ENCODE data around the gene ZNF532.
"Not testable (repeated sequence)": the region's sequence is repeated elsewhere in the genome, so short reads cannot be mapped to it uniquely, and the experiment has no call there.

The ZNF532 gene

DNA sequence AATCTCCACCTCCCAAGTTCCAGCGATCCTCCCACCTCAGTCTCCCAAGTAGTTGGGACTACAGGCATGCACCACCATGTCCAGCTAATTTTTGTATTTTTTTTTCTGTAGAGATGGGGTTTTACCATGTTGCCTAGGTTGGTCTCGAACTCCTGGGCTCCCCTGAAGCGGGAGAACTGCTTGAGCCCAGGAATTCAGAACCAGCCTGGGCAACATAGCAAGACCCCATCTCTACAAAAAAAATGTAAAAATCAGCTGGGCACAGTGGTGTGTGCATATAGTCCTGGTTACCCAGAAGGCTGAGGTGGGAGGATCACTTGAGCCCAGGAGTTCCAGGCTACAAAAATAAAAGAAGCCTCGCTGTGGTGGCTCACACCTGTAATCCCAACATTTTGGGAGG, 12.0 kb upstream of the ZNF532 start:
- Mint-ChIP-seq H3K36me3 (ENCODE audit: low read depth) (no peaks in the 10 kb centered on the region), H3K9me3 (no peaks in the 10 kb centered on the region), H3K27me3 (ENCODE audit: low read depth, poor library complexity) (peaks cover 19% of the 10 kb centered on the region), H3K4me3 (no peak overlapping the region), H3K4me1 (peaks cover 29% of the 10 kb centered on the region), H3K27ac (no peak overlapping the region)
- TF ChIP-seq, protein P1, sequence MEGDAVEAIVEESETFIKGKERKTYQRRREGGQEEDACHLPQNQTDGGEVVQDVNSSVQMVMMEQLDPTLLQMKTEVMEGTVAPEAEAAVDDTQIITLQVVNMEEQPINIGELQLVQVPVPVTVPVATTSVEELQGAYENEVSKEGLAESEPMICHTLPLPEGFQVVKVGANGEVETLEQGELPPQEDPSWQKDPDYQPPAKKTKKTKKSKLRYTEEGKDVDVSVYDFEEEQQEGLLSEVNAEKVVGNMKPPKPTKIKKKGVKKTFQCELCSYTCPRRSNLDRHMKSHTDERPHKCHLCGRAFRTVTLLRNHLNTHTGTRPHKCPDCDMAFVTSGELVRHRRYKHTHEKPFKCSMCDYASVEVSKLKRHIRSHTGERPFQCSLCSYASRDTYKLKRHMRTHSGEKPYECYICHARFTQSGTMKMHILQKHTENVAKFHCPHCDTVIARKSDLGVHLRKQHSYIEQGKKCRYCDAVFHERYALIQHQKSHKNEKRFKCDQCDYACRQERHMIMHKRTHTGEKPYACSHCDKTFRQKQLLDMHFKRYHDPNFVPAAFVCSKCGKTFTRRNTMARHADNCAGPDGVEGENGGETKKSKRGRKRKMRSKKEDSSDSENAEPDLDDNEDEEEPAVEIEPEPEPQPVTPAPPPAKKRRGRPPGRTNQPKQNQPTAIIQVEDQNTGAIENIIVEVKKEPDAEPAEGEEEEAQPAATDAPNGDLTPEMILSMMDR (IDR thresholded peaks at IDR 0.05), result no peak
- no peak for DNase-seq

DNA sequence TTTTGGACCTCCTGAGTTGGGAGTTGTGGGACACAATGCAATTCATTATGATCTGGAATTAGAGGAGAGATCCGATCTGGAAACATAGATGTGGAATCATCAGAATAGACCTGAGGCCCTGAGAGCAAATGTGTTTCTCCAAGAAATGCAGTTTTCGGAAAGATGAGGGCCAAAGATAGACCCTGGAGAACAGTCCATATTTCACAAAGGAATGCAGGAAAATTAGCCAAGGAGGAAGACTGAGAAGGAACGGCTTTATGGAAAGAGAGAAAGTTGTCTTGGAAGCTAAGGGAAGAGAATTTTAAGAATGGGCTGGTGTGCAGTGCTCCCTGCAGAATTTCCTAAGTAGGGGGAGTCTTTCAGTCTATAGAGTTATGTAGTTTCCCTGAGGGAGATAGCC, 11.1 kb upstream of the ZNF532 start:
- H3K27ac Mint-ChIP-seq, result no peak overlapping the region
- H3K9me3 Mint-ChIP-seq, result no peaks in the 10 kb centered on the region
- no peak overlapping the region for H3K4me3 Mint-ChIP-seq
- no peak for DNase-seq
- peaks cover 13% of the 10 kb centered on the region for H3K27me3 Mint-ChIP-seq (ENCODE audit: low read depth, poor library complexity)
- no peaks in the 10 kb centered on the region for H3K36me3 Mint-ChIP-seq (ENCODE audit: low read depth)
- TF ChIP-seq, protein P1 (IDR thresholded peaks at IDR 0.05), result no peak
- H3K4me1 Mint-ChIP-seq, result peaks cover 25% of the 10 kb centered on the region

DNA sequence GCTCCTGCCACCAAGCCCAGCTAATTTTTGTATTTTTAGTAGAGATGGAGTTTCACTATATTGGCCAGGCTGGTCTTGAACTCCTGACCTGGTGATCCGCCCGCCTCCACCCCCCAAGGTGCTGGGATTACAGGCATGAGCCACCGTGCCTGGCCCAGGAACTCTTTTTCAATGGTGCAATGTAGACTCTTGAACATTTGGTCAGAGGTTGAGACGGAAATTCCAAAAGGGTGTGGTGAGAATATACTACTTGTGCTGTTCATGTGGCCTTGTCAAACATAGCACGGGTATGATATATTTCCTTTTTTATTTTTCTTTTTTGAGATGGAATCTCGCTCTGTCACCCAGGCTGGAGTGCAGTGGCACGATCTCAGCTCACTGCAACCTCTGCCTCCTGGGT, 9.2 kb upstream of the ZNF532 start:
- peaks cover 41% of the 10 kb centered on the region for H3K4me1 Mint-ChIP-seq
- not testable (repeated sequence) for H3K9me3 Mint-ChIP-seq; H3K36me3 Mint-ChIP-seq (ENCODE audit: low read depth); H3K27ac Mint-ChIP-seq; H3K4me3 Mint-ChIP-seq; H3K27me3 Mint-ChIP-seq (ENCODE audit: low read depth, poor library complexity); DNase-seq

DNA sequence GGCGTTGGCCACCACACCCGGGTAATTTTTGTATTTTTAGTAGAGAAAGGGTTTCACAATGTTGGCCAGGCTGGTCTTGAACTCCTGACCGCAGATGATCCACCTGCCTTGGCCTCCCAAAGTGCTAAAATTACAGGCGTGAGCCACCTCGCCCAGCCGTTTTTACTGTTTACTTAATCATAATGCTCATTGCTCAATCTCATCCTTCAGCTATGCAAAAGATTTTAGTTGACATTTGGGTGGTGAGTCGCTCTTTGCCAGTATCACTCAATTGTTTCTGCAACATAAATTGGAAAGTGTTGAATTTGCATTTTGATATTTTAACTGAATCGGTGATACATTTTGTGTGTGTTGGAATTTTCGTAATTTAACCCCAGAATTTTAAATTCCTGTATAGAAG, 7.8 kb upstream of the ZNF532 start:
- Mint-ChIP-seq H3K27ac (no peak overlapping the region), H3K27me3 (ENCODE audit: low read depth, poor library complexity) (peaks cover 10% of the 10 kb centered on the region), H3K4me3 (no peak overlapping the region), H3K4me1 (peaks cover 41% of the 10 kb centered on the region), H3K36me3 (ENCODE audit: low read depth) (no peaks in the 10 kb centered on the region), H3K9me3 (no peaks in the 10 kb centered on the region)
- DNase-seq, result no peak
- TF ChIP-seq, protein P1 (IDR thresholded peaks at IDR 0.05), result no peak

DNA sequence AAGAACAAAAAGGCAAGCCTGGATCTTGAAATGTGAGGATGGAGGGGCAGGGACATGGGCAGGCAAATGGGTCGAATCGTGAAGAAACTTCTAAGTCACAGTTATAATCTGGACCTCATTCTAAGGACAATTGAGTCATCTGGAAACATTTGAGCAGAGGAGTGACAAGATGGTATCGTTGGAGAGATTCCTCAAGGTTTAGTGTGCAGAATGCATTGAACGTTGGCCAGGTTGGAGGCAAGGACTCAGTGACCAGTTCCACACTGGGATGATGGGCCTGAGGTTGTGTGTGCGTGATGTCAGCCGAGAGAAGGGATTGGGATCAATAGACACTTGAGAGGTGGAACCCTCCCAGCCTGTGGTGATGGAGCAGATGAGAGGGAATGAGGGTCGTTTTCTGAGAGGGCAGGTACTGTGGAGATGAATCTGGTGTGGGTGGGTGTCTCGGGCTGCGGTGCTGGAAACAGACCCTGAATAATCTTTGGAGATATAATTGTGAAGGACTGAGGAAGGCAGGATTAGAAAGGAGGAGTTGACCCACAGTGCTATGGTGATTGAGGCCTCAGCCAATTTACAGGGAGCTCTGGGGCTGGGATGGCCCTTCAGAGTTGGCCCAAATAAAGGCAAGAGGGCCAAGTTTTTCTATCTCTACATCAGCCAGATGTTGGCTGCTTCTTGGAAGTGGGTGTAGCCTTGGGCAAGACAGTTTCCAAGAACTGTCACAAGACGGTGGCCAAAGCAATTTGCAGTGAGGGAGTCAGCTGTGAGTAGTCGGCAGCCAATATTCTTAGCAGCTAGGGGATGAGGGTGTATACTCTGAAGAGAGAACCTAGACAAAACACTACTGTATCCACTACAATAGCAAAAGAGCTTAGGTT, 5.8 kb upstream of the ZNF532 start:
- H3K36me3 Mint-ChIP-seq (ENCODE audit: low read depth), result no peaks in the 10 kb centered on the region
- no peaks in the 10 kb centered on the region for H3K9me3 Mint-ChIP-seq
- TF ChIP-seq, protein P1 (IDR thresholded peaks at IDR 0.05), result no peak
- DNase-seq, result no peak
- H3K4me1 Mint-ChIP-seq, result peaks cover 48% of the 10 kb centered on the region
- H3K27ac Mint-ChIP-seq, result peak overlapping the region; percentile 77
- peaks cover 10% of the 10 kb centered on the region for H3K27me3 Mint-ChIP-seq (ENCODE audit: low read depth, poor library complexity)
- peak overlapping the region; percentile 6 for H3K4me3 Mint-ChIP-seq

DNA sequence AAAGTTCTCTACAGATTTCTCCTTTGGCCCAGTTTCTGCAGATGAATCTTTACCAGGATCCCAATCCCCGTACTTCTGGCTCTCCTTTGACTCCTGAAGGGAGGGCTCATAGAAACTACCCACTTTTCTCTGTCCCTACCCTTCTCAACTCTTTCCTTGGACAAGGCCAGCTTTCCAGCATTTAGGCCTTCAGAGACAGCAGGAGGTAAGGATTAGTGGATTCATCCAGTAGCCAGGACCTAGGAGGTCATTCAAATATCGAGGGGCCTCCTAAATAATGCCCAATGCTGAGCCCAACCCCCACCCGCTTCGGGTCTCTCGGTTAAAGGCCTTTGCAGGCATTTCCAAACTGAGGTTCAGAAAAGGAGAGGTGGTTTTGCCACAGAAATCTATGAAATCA, 4.8 kb upstream of the ZNF532 start:
- Mint-ChIP-seq H3K4me1 (peaks cover 57% of the 10 kb centered on the region), H3K27ac (peak overlapping the region; percentile 82), H3K36me3 (ENCODE audit: low read depth) (no peaks in the 10 kb centered on the region), H3K9me3 (no peaks in the 10 kb centered on the region), H3K27me3 (ENCODE audit: low read depth, poor library complexity) (peaks cover 8% of the 10 kb centered on the region), H3K4me3 (peak overlapping the region; percentile 45)
- TF ChIP-seq, protein P1 (IDR thresholded peaks at IDR 0.05), result no peak
- DNase-seq, result peak; percentile 23
